T-helper 1 cell (primary cell): Measurements from ENCODE around the gene HHIP.
"Not testable (repeated sequence)": the region's sequence is repeated elsewhere in the genome, so short reads cannot be mapped to it uniquely, and the experiment has no call there.

Experiments used
- DNase-seq, 5 donors: peaks; one replicate each; pipeline ENCODE4 v3.0.0-alpha.2; 2012 to 2020

Gene HHIP

DNA sequence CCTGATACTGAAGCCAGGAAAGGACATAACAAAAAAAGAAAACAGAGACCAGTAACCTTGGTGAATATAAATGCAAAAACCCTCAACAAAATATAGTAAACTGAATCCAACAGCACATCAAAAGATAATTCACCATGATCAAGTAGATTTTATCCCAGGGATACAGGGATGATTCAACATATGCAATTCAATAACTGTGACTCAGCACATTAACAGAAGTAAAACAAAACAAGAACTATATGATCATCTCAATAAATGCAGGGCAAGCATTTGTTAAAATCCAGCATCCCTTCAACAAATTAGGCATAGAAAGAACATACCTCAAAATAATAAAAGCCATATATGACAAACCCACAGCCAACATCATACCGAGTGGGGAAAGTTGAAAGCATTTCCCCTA, 112.0 kb downstream of the HHIP start:
- DNase-seq: no peak

DNA sequence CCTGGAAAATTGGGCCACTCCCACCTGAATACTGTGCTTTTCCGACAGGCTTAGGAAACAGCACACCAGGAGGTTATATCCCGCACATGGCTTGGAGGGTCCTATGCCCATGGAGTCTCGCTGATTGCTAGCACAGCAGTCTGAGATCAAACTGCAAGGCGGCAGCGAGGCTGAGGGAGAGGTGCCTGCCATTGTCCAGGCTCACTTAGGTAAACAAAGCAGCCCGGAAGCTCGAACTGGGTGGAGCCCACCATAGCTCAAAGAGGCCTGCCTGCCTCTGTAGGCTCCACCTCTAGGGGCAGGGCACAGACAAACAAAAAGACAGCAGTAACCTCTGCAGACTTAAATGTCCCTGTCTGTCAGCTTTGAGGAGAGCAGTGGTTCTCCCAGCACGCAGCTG, 122.9 kb downstream of the HHIP start:
- not testable (repeated sequence) for DNase-seq

GRCh38 chr4:144778364-144778763, 132.4 kb downstream of the HHIP start:
- no peak for DNase-seq

- DNase-seq: no peak
Observed at GRCh38 chr4:144782345-144782744, 136.4 kb downstream of the HHIP start.

- DNase-seq: no peak
Observed at GRCh38 chr4:144785961-144786360, 140.0 kb downstream of the HHIP start.

GRCh38 chr4:144787365-144788258, 141.7 kb downstream of the HHIP start:
- peak in 1 of 5 donors; percentile 6 for DNase-seq

- no peak for DNase-seq
Observed at GRCh38 chr4:144788469-144788868, 142.5 kb downstream of the HHIP start.

DNA sequence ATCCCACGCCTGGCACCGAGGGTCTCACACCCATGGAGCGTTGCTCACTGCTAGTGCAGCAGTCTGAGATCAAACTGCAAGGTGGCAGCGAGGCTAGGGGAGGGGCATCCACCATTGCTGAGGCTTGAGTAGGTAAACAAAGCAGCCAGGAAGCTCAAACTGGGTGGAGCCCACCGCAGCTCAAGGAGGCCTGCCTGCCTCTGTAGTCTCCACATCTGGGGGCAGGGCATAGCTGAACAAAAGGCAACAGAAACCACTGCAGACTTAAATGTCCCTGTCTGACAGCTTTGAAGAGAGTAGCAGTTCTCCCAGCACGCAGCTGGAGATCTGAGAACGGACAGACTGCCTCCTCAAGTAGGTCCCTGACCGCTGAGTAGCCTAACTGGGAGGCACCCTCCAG, 146.0 kb downstream of the HHIP start:
- not testable (repeated sequence) for DNase-seq
